GM19240 (cell line): ENCODE measurements around the gene PPP2R5A.

Experiments used
- DNase-seq: peaks from one replicate; pipeline ENCODE4 v3.0.0; 2011; ENCODE audit warnings: low spot score; ENCODE audit not compliant: insufficient read length

The PPP2R5A gene

DNA sequence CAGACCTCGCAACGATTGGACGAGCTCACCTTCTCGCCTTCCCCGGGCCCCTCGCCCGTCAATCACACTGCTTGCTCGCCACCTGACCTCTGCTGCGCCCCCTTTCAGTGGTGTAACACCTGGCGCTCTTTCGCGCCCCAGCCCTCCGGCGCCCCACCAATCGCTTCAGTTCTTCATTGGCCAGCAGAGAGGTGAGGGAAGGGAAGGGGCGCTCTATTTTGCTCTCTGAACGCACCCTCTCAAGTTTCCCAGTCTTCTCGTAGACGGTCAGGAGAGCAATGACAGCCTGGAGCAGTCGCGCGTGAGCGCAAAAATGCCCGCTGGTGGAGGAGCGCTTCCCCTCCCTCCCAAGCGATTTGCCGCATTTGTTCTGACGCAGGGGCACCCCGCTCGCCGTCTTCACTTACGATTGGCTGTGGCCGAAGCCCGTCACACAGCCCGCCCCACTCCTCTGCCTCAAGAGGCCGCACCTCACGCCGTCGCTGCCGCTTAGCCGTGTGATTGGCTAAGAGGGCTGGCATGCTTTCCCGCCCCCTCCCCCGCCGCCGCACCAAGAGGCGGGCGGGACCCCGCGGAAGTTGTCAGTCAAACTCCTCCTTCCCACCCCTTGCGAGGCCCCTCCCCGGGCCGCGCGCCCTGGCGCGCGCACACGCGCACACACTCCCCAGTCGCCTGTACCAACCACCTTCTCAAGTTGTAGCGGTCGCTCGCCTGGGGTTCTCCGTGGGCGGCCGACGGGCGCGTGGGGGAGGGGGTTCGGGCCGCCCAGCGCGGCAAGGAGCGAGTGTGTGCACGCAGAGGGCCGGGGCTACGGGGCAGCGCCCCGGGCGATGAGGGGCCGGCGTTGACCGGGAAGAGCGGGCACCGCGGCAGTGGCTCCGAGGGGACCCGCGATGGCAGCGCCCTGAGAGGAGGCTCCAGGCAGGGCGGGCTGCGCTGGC is at the start of gene PPP2R5A:
TSS of gene PPP2R5A (plus strand) at position 667 of the 941 bp plus-strand sequence. CDS start 701 bp downstream, outside the sequence.
- DNase-seq, result peak; percentile 81

DNA sequence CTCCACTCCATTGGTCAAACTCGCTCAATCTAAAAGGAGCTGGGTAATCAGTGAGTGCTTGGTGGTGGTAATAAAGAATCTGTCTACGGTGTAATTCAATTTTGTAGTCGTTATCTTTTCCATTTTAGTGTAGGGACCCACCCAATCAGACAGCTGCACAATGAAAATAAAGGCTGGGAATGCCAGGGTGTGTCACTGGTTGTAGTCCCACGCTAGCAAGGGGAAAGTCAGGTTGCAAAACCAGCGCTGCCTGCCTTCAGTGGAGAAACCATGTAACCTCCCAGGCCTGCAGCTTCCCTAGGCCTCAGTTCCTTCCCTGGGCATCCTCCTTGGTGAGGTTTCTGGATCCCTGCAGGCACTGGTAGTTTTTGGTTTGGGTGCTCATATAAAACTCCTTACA is 49.4 kb upstream of the PPP2R5A start:
- DNase-seq, result no peak

DNA sequence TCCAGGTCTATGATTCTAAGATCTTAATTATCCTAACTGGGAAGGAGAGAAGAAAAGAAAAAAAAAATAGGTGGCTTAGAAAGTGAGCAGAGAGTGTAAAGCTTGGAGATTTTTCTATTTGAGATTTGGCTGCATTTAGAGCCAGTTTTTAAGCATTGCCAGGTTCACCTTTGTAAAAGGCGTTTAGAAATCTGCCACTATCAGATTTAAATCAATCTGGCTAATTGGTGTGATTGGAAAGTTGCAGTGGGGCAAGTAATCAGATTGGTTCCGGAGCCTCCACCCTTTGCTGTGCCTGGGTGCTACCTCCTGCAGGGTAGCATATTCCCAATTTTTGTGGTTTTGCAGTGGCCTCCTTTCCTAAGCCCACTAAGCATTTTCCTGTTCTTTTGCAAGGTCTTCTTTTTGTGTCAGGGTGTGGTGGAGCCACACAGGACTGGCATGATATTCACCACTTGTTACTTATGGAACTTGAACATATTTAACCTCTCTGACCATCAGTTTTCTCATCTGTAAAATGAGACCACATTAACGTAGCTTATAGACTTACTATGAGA is 48.5 kb upstream of the PPP2R5A start:
- DNase-seq, result no peak

DNA sequence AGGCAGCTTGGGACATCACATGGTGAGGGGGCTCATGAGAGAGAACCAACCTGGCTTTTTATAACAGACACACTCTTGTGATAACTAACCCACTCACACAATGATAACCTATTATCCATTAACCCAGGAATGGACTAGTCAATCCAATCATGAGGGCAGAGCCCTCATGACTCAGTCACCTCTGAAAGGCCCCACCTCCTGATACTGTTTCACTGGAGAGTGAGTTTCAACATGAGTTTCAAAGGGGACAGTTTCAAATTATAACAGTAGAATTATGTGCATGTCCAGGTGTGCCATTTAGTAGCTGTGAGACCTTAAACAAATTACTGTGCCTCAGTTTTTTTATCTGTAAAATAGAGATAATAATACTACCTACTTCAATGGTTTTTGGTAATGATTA is 47.6 kb upstream of the PPP2R5A start:
- no peak for DNase-seq

DNA sequence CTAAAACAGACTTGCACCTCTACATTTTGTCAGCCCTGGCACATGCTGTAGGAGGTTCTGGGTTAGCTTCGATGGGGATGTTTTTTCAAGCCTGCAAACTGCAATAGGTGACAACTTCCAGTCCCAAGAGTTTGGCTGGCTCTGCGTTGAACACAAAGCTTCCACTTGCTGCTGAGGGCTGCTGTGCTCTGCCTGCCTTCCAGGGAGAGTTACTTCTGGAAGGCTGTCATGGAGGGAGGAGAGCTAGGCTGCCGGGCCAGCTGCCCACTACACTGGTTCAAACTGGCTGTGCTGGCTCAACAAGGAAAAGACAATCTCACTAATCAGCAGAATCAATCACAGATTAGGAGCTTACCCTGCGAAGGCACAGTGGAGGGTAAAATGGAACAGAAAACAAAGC is 46.7 kb upstream of the PPP2R5A start:
- no peak for DNase-seq

DNA sequence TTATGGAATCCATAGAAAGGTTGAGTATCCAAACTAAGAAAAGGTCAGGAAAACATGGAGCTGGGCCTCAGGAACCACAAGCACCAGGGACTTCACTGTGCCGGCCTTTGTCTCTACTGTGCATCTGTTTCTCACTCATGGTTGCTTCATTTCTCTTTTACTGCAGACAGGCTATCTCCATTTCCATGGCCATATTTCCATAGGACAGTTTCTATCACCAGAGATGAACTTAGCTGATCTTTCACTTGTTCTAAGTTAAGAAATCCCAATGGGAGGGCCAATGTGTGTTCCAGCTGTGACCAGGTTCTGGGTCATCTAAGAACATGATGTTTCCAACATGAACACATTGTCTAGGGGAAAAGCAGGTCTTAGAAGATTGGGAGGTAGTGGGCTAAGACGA is 43.7 kb upstream of the PPP2R5A start:
- DNase-seq, result no peak

DNA sequence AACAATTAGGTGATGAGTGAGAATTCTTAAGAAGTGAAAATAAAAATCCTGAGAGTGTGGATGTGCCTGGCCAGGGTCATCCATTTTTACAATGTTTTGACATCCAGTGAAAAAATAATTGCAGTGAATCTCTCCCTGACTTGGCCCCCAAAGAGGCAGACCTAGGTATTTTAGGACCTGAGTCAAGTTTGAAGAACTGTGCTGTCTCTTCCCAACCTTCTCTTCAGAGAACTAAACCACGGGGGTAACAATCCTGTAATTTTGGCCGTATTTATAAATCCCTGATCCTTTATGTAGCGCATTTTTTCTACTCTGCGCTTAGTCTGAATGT is 43.3 kb upstream of the PPP2R5A start:
- DNase-seq, result no peak

DNA sequence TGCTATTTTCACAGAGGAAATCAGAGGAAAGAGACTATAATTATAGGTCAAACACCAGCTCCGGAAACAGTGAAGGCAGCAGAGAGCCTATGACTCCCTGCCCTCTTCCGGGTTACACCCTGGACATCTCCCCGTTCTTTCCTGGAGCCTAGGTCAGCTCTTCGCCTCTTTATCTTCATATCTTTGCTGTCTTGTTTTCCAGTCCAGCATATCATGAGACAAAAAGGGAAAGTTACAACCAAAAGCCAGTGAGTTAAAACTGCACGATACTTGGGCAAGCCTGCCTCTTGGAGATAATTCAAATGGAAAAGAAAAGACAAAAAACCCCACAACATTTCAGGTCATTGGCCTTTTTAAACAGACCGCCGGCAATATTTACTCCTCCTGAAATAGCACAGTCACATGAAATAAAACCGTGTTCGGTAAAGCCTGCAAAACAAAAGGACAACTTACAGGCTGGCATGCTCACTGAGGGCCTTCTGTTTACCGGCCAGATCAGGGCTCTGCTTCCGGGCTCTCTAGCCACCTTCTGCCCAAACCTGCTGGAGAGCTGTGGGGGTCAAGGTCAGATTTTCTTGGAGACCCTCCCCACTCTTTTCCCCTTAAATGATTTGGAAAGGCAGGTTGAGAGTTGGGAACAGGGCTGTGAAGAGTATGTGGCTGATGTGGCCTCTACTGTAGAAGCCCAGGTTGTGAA is 42.8 kb upstream of the PPP2R5A start:
- DNase-seq, result no peak

DNA sequence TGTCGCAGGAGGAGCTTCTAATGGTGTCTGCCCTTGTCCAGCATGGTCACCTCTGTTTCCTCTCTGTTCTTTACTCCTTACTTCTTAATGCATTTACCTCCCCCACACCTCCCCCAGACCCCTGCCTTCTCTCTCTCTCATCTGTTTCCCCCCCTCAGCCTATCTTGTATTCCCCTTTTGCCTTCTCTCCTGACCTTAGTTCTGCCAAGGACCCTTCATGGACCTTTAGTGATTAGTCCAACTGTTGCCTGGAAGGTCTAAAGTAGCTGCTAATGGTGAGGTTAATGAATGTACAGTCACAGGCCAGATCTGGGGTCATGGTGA is 42.3 kb upstream of the PPP2R5A start:
- no peak for DNase-seq

DNA sequence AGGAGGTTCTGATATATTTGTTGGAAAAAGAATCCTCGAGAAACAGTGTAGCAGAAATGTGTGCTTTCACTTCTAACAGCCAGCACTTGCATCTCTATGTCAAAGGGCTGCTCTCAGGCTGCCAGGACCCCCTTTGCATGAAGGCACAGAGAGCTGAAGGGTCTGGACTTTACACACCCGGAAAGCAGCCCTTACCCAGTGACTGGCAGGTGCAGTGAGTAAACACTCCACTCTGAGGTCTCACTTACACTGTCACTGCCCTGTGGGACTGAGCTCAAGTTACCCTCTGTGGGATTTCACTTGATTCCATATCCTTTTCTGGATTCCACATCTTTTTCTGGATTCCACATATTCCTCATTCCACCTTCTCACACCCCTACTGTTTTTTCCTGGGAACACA is 40.8 kb upstream of the PPP2R5A start:
- DNase-seq, result no peak

DNA sequence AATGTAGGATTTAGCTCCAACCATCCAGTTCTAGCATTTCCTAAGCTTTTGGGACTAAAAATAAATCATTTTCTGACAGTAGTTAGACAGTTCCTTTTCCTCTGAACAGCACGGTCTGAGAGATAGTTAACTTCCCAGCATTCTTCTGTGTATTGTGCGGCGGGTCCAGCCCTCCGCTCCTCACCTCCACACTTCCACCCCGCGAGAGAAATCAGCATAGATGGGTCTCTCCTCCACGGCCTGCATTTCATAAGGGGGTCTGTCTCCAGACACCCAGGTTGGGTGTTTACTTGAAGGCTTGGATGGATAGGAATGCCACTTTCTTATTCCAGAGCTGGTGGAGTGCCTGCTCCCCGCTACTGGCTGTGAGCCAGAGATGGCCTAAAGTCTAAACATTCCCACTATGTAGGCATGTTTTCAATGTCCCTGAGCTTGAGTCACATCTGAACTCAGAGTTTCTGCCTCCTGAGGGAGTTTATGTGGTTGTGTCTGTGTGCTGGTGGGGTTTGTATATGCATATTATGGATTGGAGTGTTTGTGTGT is 38.0 kb upstream of the PPP2R5A start:
- no peak for DNase-seq

DNA sequence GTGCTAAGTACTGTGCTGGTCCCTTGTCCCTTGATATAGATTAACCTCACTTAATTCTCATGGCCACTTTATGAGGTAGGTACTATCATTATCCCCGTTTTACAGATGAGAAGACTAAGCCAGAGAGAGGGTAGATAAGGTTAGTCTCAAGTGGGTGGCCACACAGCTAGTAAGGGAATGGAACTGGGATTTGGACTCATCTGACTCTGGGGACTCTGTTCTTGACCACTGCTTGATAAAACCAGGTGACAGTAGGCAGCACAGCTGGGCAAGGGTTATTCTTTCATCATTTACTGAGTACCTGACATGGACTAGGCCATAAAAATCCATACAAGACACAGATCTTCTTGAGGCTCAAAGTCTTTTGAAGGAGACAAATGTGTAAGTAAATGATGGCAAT is 37.2 kb upstream of the PPP2R5A start:
- DNase-seq, result no peak

DNA sequence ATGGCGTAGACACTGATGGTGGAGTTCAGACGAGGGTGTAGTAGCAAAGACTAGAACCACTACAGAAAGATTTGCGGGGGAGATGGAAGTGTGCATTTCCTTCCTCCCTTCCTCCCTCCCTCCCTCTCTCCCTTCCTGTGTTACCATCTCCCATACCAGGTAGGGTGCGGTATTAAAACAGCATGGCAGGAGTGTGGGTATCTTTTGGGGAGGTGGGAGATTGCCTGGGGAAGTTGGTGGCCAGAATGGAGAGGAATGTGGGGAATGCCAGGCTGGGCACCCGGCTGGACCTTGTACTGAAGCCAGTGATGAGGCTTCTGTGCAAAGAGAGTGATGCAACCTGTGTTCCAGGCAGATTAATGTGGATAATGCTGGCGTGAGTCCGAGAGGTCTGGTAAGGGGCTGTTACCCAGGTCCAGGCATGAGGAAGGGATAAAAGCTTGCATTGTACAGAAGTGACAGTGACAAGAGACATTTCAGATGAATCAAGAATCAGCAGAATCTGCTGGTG is 30.3 kb upstream of the PPP2R5A start:
- DNase-seq, result no peak

DNA sequence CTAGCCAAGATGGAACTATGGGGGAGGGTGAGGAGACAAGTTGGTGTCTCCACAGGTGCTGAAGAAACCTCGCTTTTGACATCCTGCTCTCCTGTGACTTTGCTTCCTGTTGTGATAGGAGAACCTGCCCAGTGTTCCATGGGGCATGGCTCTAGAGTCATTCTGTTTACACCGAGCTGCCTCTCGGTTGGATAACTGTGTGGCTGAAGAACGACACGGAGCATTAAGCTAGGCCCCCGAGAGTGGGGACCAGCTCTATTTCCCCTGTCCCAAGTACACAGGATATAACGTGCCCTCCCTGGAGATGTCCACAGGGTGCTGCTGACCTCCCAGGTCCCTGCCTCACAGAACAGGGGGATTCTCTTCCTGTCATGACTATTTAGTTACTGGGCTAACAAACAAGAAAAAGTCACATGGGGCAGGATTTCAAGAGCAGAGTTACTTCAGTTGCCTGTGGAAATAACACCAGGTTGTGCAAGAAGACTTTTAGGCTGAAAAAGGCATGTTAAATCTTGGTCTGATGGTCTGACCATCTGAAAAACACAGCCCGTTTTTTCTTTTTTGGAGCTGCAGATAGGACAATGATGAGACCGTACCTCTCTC is 29.4 kb upstream of the PPP2R5A start:
- DNase-seq, result no peak

DNA sequence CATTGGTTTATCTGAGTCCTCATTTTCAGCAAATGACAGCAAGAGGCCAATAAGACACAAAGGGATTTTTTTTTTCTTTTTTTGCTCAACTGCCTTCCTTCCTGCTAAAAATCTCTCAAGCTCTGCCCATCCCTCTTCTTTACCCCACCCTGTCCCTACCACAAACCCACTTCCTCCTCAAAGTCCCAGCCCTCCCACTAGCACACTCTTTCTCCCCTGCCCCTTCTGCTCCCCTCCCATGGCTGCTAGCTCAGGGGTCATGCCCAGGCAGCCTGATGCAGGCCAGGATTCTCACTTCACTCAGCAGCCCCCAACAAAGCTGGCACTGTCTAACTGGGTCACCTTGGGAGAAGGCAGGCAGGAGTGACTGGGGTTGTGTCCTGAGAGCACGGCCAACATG is 28.8 kb upstream of the PPP2R5A start:
- no peak for DNase-seq

DNA sequence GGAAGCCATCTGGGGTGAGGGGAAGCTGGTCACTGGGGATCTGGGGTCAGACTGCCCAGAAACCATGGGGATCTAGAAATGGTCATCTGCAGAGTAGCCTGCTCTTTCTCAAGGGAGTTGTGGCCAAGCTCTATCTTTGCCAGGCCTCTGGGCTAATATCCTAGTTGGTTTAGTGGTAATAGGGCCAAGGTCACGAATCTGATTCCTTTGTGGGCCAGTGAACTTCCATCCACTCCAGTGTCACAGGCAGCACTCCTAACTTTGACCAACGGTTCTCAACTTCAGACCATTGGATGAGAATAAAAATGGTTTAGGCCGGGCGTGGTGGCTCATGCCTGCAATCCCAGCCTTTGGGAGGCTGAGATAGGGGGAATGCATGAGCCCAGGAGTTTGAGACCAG is 28.1 kb upstream of the PPP2R5A start:
- no peak for DNase-seq

DNA sequence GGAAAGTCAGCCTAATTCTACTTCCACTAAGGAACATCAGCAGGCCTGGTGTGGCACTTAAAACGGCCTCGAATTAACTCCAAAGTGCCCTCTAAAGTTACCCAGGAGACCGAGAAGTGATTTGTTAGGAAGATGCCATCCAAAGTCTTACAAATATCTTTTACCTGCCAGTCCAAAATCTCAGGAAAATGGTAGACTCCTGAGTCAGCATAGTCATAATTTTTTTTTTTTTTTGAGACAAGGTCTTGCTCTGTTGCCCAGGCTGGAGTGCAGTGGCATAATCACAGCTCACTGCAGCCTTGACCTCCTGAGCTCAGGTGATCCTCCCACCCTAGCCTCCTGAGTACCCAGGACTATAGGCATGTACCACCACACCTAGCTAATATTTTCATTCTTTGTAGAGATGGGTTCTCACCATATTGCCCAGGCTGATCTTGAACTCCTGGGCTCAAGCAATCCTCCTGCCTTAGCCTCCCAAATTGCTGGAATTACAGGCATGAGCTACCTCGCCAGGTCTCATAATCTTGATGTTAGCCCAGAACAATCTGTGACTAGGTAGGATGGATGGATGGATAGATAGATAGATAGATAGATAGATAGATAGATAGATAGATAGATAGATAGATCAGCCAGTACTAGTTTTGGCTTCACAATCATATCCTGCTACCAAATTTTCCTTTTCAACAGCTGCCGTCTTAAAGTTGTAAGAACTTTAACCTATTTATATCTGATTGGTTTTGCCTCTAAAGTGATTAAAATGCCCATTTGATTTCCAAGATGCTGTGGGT is 25.3 kb upstream of the PPP2R5A start:
- no peak for DNase-seq

DNA sequence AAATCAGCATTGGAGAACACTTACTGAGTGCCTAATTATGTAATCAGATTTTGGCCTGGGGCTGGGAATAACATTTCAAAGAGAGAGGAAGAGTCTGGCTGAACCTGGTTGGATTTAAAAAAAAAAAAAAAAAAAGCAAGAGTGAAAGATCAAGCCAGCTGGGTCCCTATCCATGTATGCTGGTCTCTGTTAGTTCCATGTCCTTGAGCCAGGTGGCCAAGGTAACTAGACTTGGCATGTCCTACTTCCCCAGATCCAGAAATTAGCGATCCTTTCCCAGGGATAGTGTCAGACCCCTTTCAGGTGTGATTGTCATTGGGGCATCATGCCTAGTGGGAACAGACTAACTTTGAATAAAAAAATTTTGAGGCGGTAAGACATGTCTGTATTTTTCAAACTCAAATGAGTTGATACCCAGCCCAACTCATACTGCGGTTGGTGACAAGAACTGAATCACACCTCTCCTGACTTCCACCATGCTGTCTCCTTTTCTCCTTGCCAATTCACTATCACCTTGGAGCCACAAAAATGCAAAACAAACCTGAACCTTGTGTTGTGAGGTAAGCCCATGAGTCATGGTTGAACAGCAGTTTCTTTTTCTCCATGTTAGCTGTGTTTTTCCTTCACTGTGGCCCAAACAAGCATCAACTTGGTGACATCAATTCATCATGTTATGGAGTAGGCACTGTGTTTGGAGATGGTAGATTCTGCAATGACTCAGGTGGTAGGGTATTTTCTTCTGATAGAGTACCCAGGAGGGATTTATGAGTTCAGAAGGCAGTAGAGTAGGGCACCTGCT is 24.5 kb upstream of the PPP2R5A start:
- DNase-seq, result no peak

DNA sequence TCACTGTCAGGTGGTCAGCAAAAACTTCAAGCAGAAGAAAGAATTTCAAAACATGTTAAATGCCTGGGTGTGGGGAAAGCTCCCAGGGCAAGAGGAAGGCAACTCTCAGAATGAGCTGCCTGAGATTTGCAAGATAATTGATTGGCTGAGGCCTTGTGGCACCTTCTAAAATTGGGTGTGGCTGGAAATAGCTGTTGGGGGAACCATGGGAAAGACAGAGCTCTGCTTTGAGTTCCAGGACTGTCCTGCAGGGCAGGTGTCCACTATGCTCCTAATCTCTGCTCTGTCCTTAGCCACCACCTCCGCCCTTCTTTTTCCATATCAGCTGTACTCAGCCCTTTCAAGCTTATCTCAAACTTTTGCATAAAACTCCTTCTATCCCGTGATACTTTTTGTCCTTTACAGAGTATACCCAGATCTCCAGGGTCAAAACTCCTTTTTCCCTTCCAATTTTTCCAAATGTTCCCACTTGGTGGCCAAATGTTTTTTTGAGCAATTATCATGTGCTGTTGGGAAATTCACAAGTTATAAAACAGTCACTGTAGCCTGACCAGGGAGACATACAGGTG is 23.8 kb upstream of the PPP2R5A start:
- DNase-seq, result no peak

DNA sequence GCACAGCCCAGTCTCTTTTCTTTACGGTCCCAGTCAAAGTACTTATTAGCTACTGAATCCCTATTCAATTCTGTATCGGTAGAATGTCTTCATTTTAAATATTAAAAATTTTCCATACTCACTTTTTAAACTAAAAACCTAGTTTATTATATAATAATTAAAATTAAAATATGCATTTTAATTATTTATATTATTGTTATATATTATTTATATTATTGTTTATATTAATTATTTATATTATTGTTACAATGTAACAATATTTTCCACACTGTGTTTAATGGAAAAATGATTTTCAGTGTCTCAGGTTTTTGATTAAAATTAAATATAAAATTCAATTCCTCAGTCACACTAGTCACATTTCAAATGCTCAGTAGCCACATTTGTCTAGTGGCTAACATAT is 18.2 kb upstream of the PPP2R5A start:
- DNase-seq, result no peak
